ENCODE measurements around the gene PDE9A.

GRCh38 chr21:42668298-42668992 is 15.0 kb downstream of the PDE9A start:
- no peak for TF ChIP-seq CTCF (conservative IDR thresholded peaks at IDR 0.05)
- TF ChIP-seq EZH2 (IDR thresholded peaks at IDR 0.05; ENCODE audit: low read depth) = no peak
